ENCODE measurements around the gene FBLN1.
"Not testable (repeated sequence)": the region's sequence is repeated elsewhere in the genome, so short reads cannot be mapped to it uniquely, and the experiment has no call there.

GRCh38 chr22:45591633-45592213 is 89.0 kb downstream of the FBLN1 start:
- not testable (repeated sequence) for TF ChIP-seq CTCF, POLR2A, POLR2AphosphoS5 (IDR thresholded peaks at IDR 0.05)

Data from stomach (tissue), 4 donors.